K562 (cell line): Measurements from ENCODE around the gene DMGDH. TPM values are rescaled to one million over a fixed set of nuclear protein-coding genes. Genes with fewer than 3 reads are reported as not detected.

Experiments
- ATAC-seq: fragments of 200-7000 bp; cut with Tn5 transposase; 3 replicates; pipeline ENCODE4 v1.9.1; 2020; ENCODE audit warnings: moderate library complexity
- BruUV-seq: library from RNA; stranded (reverse); fragments of 400-500 nt; replicated peaks from 2 replicates; lab custom pipeline; 2021; lab: Mats Ljungman, UMichigan
- CTCF ChIA-PET: fragments of 300-600 bp; formaldehyde crosslinking; extraction: SDS; loops from one replicate; lab custom pipeline; 2021; ENCODE audit warnings: low intra/inter-chr PET ratio; lab: Yijun Ruan, JAX
- POLR2A ChIA-PET: fragments of 300-600, 350-650 bp; sonication (Branson Sonifier 250); formaldehyde crosslinking; extraction: SDS; loops from one replicate; lab custom pipeline; 2021; ENCODE audit warnings: antibody characterized with exemption, inconsistent platforms; lab: Yijun Ruan, JAX
- DNase-seq, 4 experiments: peaks; one replicate each; pipeline versions ENCODE4 v3.0.0 to v3.0.0-alpha.2; 2011 to 2018; ENCODE audit warnings: low spot score in 3 of 4, mixed read lengths in 3 of 4; ENCODE audit errors: extremely low read depth in 1 of 4
- FAIRE-seq: peaks from 2 replicates; lab custom pipeline; 2011; peaks lifted over from hg19 to GRCh38; lab: Jason Lieb, UNC
- H2AFZ ChIP-seq: 2 replicates; pipeline ENCODE4 v1.6.0; 2011; ENCODE audit warnings: low read depth, low read length, control low read depth, inconsistent platforms
- H3K27ac ChIP-seq: fragments of 200-600 bp; 3 replicates; pipeline ENCODE4 v1.8.0; 2011; ENCODE audit warnings: low read depth, mild to moderate bottlenecking, control low read depth, inconsistent platforms, low read length, moderate library complexity, mixed read lengths; ENCODE audit errors: extremely low read depth
- H3K27me3 ChIP-seq, 2 experiments: fragments of 300-600 bp in 1 of 2; 2 replicates in 1 of 2; 3 replicates in 1 of 2; pipeline versions ENCODE4 v1.6.0 to v1.8.0; 2011; ENCODE audit warnings: inconsistent platforms in 2 of 2, low read length in 2 of 2, mild to moderate bottlenecking in 1 of 2, mixed read lengths in 1 of 2, moderate library complexity in 1 of 2; ENCODE audit not compliant: control insufficient read depth in 2 of 2, insufficient read depth in 2 of 2
- H3K36me3 ChIP-seq: fragments of 300-600 bp; 3 replicates; pipeline ENCODE4 v1.8.0; 2011; ENCODE audit warnings: mild to moderate bottlenecking, low read length, inconsistent platforms; ENCODE audit not compliant: control insufficient read depth, insufficient read depth
- H3K4me1 ChIP-seq, 2 experiments: fragments of 200-600 bp in 1 of 2; replicated peaks in 1 of 2; 2 replicates in 1 of 2; 3 replicates in 1 of 2; pipeline versions ENCODE4 v1.5.1 to v1.8.0; 2011; ENCODE audit warnings: inconsistent platforms in 2 of 2, low read length in 2 of 2, mild to moderate bottlenecking in 1 of 2, mixed read lengths in 1 of 2, moderate library complexity in 1 of 2; ENCODE audit not compliant: control insufficient read depth in 2 of 2, insufficient read depth in 2 of 2
- H3K4me2 ChIP-seq: 2 replicates; pipeline ENCODE4 v1.6.1; 2011; ENCODE audit warnings: low read length, control low read depth, inconsistent platforms, mixed read lengths; ENCODE audit not compliant: insufficient read depth
- H3K4me3 ChIP-seq: fragments of 200-600 bp; sonication (generic), shearing (Covaris generic); 2 replicates; pipeline ENCODE4 v1.5.1; 2016; ENCODE audit warnings: control low read depth, inconsistent platforms
- H3K79me2 ChIP-seq: fragments of 200-600 bp; 3 replicates; pipeline ENCODE4 v1.8.0; 2011; ENCODE audit warnings: low read length, inconsistent platforms; ENCODE audit not compliant: control insufficient read depth, insufficient read depth
- H3K9ac ChIP-seq, 2 experiments: 2 replicates each; pipeline versions ENCODE4 v1.6.0 to v1.6.1; 2011; ENCODE audit warnings: low read depth in 2 of 2, low read length in 2 of 2, control low read depth in 1 of 2, inconsistent platforms in 1 of 2, mild to moderate bottlenecking in 1 of 2, mixed read lengths in 1 of 2; ENCODE audit not compliant: insufficient read depth in 1 of 2
- H3K9me1 ChIP-seq: one replicate; pipeline ENCODE4 v1.6.0; 2011; ENCODE audit warnings: inconsistent platforms, mild to moderate bottlenecking, low read length, moderate library complexity; ENCODE audit not compliant: control insufficient read depth, insufficient read depth
- H3K9me3 ChIP-seq: replicated peaks from 2 replicates; pipeline ENCODE4 v1.5.1; 2011; ENCODE audit warnings: low read depth, low read length, inconsistent platforms; ENCODE audit not compliant: control insufficient read depth, insufficient read depth
- H4K20me1 ChIP-seq: replicated peaks from 2 replicates; pipeline ENCODE4 v1.6.1; 2011; ENCODE audit warnings: low read length, inconsistent platforms, mixed read lengths; ENCODE audit not compliant: control insufficient read depth, insufficient read depth
- BHLHE40 ChIP-seq: IDR thresholded peaks from 2 replicates; pipeline ENCODE4 v1.6.1; 2011; ENCODE audit warnings: low read length, improper control_type of control experiment
- LCOR ChIP-seq: sonication (generic); formaldehyde crosslinking; IDR thresholded peaks from 2 replicates; pipeline ENCODE4 v1.8.0; 2022; ENCODE audit warnings: mild to moderate bottlenecking, missing genetic modification reagents
- YBX1 ChIP-seq: fragments of 450-650 bp; IDR thresholded peaks from 2 replicates; pipeline ENCODE4 v1.7.1; 2016; ENCODE audit warnings: mild to moderate bottlenecking
- WGBS: fragments of 100-300 bp; shearing (Covaris generic); methylation state at CpG from one replicate; pipeline ENCODE4 v1.1.6; 2016; ENCODE audit warnings: low coverage, mixed read lengths; ENCODE audit not compliant: insufficient coverage; ENCODE audit errors: missing lambda C conversion rate; 5-methylcytosine and 5-hydroxymethylcytosine counted together
- in situ Hi-C: fragments of 300-500 bp; cut with MboI; formaldehyde crosslinking; loops from 4 replicates; pipeline ENCODE4 v1.15.0; 2018; ENCODE audit warnings: inconsistent platforms, mixed read lengths
- intact Hi-C: fragments of 100-400 bp; cut with micrococcal nuclease; formaldehyde crosslinking; loops from 2 replicates; pipeline ENCODE4 v1.14.2; 2022
- polyA plus RNA-seq, 8 experiments: library from polyadenylated mRNA; depleted of rRNA in 4 of 8; stranded (reverse) in 5 of 8; unstranded in 3 of 8; fragments of >200 nt; fragmentation: Nextera tagmentation in 2 of 8; fragmentation: Illumina TruSeq in 1 of 8; extraction: Ambion mirVana in 2 of 8; extraction: Trizol in 1 of 8; gene quantifications; 2 replicates each; pipeline versions ENCODE4 v1.2.1 to v1.2.3, GENCODE V29; 2011 to 2014; ENCODE audit warnings: inconsistent platforms in 1 of 8, missing spikeins in 1 of 8
- total RNA-seq, 7 experiments: library from RNA; depleted of rRNA in 6 of 7; stranded (reverse); fragments of >200 nt in 6 of 7; fragmentation: Illumina TruSeq in 2 of 7; extraction: Trizol in 2 of 7; gene quantifications; 2 replicates each; pipeline versions ENCODE4 v1.2.1 to v1.2.3, GENCODE V29; 2011 to 2021; ENCODE audit warnings: low replicate concordance in 1 of 7
- TF ChIP-seq, protein P1 (sequence below), 2 experiments: fragments of 450-650 bp in 1 of 2; sonication (generic) in 1 of 2; formaldehyde crosslinking in 1 of 2; IDR thresholded peaks in 1 of 2; conservative IDR thresholded peaks in 1 of 2; 2 replicates each; pipeline versions ENCODE4 v1.6.1 to v1.8.1; 2016 to 2023; ENCODE audit warnings: mild to moderate bottlenecking in 2 of 2, moderate library complexity in 2 of 2, inconsistent platforms in 1 of 2, missing genetic modification reagents in 1 of 2
- TF ChIP-seq, protein P2 (sequence below): sonication (generic); formaldehyde crosslinking; IDR thresholded peaks from 2 replicates; pipeline ENCODE4 v1.9.0; 2022; ENCODE audit warnings: mild to moderate bottlenecking, missing genetic modification reagents
- TF ChIP-seq, protein P3 (sequence below): fragments of 450-650 bp; formaldehyde crosslinking; IDR thresholded peaks from 2 replicates; pipeline ENCODE4 v1.4.0; 2020; ENCODE audit warnings: mild to moderate bottlenecking, mixed read lengths

Gene DMGDH
- total and polyA plus RNA-seq, 9 of the 15 experiments (the other 6 are each of a cell fraction or from before 2014, with no cell fraction given), result 0.13 to 0.58 TPM; not detected in 7

DNA sequence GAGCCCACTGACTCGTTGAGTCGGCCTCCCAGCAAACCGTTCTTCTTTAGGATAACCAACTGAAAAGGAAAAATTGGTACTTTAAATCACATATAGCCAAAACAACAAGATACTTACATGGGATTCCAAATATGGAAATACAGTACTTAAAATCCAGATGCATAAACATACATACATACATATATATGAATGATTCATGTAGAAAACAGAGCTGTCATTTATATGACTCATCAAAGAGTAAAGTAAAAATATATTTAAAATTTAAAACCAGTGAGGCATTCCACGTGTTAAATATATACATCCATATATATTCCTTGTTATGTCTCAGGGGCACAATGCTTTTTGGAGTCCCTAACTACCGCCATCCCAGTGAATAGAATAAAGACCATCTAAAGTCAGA, 36.7 kb downstream of the DMGDH start:
- no peak for FAIRE-seq
- H3K27me3 ChIP-seq, result peaks cover 15 to 20% of the 10 kb centered on the region in 2 experiments; a peak in 4 of 5 replicates
- no peaks in the 10 kb centered on the region for H3K4me1 ChIP-seq
- H4K20me1 ChIP-seq, result no peaks in the 10 kb centered on the region
- no TSS peak for BruUV-seq
- no peak for ATAC-seq
- intact Hi-C loops (no loop called here), in situ Hi-C loops (loop anchor here (25.0 kb wide), 1 partner anchor 830 kb away; no protein-coding TSS in a partner anchor)
- no peak overlapping the region for H3K4me3 ChIP-seq
- H3K36me3 ChIP-seq, result no peaks in the 10 kb centered on the region
- 5% methylated on average over 5 of the region's 5 CpGs for WGBS
- TF ChIP-seq LCOR (CRISPR knock-in tag), result no peak
- TF ChIP-seq, protein P1, sequence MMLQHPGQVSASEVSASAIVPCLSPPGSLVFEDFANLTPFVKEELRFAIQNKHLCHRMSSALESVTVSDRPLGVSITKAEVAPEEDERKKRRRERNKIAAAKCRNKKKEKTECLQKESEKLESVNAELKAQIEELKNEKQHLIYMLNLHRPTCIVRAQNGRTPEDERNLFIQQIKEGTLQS (IDR thresholded peaks at IDR 0.05), result 0 out of 2 replicates have a peak, but pooled peaks have one; percentile 14
- TF ChIP-seq, protein P1 (CRISPR knock-in tag; conservative IDR thresholded peaks at IDR 0.05), result no peak
- H3K79me2 ChIP-seq, result no peaks in the 10 kb centered on the region
- no peaks in the 10 kb centered on the region for H3K9me3 ChIP-seq
- ChIA-PET CTCF (no interaction called here), POLR2A (no interaction called here)
- no peak overlapping the region for H3K9ac ChIP-seq
- no peak overlapping the region for H3K4me2 ChIP-seq
- no peak for DNase-seq
- no peak overlapping the region for H2AFZ ChIP-seq
- no peak overlapping the region for H3K27ac ChIP-seq
- H3K9me1 ChIP-seq, result no peaks in the 10 kb centered on the region

DNA sequence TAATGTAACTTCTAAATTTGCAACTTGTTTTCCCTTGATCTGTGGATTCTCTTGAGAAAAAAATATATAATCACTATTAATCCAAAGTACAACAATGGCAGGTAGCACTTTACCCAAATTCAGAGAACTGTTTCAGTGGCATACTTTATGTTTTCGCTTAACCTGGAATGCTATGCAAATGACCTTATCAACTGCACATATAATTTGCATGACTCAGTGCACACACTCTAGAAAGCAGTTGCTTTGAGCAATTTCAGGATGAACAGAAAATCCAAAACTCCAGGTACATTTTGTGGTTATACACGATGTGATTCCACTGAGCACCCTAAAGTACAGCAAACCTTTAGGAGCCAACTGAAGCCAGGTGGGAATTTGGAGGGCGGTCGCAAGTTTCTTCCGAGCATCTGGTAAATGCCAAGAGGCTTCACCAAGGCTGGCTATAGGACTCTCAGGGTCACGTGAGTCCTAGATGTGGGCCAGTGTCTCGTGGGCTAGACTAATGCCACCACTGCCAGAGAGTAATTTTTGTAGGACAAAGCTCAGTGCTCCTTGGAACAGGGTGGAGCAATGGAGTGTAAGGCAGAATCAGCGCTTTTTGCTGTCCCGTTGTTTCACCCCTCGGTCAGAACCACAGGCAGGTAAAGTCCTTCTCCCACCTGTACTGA, 37.3 kb downstream of the DMGDH start:
- intact Hi-C loops, result no loop called here
- no peaks in the 10 kb centered on the region for H3K9me1 ChIP-seq
- TF ChIP-seq, protein P2, sequence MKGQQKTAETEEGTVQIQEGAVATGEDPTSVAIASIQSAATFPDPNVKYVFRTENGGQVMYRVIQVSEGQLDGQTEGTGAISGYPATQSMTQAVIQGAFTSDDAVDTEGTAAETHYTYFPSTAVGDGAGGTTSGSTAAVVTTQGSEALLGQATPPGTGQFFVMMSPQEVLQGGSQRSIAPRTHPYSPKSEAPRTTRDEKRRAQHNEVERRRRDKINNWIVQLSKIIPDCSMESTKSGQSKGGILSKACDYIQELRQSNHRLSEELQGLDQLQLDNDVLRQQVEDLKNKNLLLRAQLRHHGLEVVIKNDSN, result 0 out of 2 replicates have a peak, but pooled peaks have one; percentile 16
- TF ChIP-seq YBX1 (no peak), BHLHE40 (0 out of 2 replicates have a peak, but pooled peaks have one; percentile 34)
- TF ChIP-seq, protein P3, sequence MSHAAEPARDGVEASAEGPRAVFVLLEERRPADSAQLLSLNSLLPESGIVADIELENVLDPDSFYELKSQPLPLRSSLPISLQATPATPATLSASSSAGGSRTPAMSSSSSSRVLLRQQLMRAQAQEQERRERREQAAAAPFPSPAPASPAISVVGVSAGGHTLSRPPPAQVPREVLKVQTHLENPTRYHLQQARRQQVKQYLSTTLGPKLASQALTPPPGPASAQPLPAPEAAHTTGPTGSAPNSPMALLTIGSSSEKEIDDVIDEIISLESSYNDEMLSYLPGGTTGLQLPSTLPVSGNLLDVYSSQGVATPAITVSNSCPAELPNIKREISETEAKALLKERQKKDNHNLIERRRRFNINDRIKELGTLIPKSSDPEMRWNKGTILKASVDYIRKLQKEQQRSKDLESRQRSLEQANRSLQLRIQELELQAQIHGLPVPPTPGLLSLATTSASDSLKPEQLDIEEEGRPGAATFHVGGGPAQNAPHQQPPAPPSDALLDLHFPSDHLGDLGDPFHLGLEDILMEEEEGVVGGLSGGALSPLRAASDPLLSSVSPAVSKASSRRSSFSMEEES (CRISPR knock-in tag), result peak; percentile 25
- TF ChIP-seq, all 486 proteins: peak for 3
- no peak for ATAC-seq
- Histone ChIP-seq H3K79me2 (no peaks in the 10 kb centered on the region), H4K20me1 (no peaks in the 10 kb centered on the region), H3K4me1 (no peaks in the 10 kb centered on the region), H3K27me3 (peaks cover 18 to 20% of the 10 kb centered on the region in 2 experiments; a peak in 4 of 5 replicates), H2AFZ (no peak overlapping the region), H3K36me3 (no peaks in the 10 kb centered on the region), H3K4me3 (no peak overlapping the region), H3K9me3 (no peaks in the 10 kb centered on the region), H3K4me2 (no peak overlapping the region), H3K9ac (no peak overlapping the region), H3K27ac (no peak overlapping the region)
- POLR2A ChIA-PET, result no interaction called here
- CTCF ChIA-PET, result interaction anchor here (0.7 kb wide), 1 partner anchor 433 kb away, joined by 3 read pairs; no protein-coding TSS in a partner anchor
- 0% methylated on average over 10 of the region's 10 CpGs for WGBS
- no peak for DNase-seq
- no TSS peak for BruUV-seq
- in situ Hi-C loops, result loop anchor here (25.0 kb wide), 1 partner anchor 830 kb away; no protein-coding TSS in a partner anchor
- no peak for FAIRE-seq
